PC-3 (cell line): ENCODE results near the gene BAZ1A.

Experiments used
- CTCF ChIP-seq: fragments of 300-600 bp; sonication (generic); conservative IDR thresholded peaks from 2 replicates; pipeline ENCODE4 v1.5.1; 2017; ENCODE audit warnings: antibody characterized with exemption, low read depth, mild to moderate bottlenecking, low read length
- EZH2 ChIP-seq: fragments of 300-600 bp; sonication (generic); IDR thresholded peaks from one replicate; pipeline ENCODE4 v1.6.1; 2017; ENCODE audit warnings: antibody characterized with exemption, mild to moderate bottlenecking, low read length; ENCODE audit not compliant: unreplicated experiment

GRCh38 chr14:34794941-34795340, 80.2 kb downstream of the BAZ1A start:
- TF ChIP-seq CTCF (no peak), EZH2 (no peak)
